Measurements from ENCODE around the gene HOXD9. TPM values are rescaled to one million over a fixed set of nuclear protein-coding genes. Genes with fewer than 3 reads are reported as not detected.
A peak's percentile ranks its signal among the peaks of the same experiment; 100 is the strongest.

Gene HOXD9
- polyA plus RNA-seq, 1 experiment, result 1.8 TPM

GRCh38 chr2:176096986-176097819 is 25.3 kb upstream of the HOXD9 start:
- no peak for DNase-seq (ENCODE audit: low read depth)
- ChIA-PET CTCF (interaction anchor here (0.7 to 4.6 kb wide), 30 partner anchors 8 to 1400 kb away, joined by 3 to 48 read pairs (median 4); partner anchors contain the start of genes EVX2 and HOXD9), POLR2A (no interaction called here)
- TF ChIP-seq CTCF (IDR thresholded peaks at IDR 0.05; ENCODE audit: insufficient read depth, low read depth, low read length), result peak; percentile 94
- Histone ChIP-seq H3K4me3 (ENCODE audit: low read depth, low read length) (peak overlapping the region; percentile 52), H3K27me3 (ENCODE audit: control insufficient read depth, insufficient read depth, low read length) (peaks cover 27% of the 10 kb centered on the region), H3K36me3 (ENCODE audit: control insufficient read depth, insufficient read depth, low read length) (no peaks in the 10 kb centered on the region)

DNA sequence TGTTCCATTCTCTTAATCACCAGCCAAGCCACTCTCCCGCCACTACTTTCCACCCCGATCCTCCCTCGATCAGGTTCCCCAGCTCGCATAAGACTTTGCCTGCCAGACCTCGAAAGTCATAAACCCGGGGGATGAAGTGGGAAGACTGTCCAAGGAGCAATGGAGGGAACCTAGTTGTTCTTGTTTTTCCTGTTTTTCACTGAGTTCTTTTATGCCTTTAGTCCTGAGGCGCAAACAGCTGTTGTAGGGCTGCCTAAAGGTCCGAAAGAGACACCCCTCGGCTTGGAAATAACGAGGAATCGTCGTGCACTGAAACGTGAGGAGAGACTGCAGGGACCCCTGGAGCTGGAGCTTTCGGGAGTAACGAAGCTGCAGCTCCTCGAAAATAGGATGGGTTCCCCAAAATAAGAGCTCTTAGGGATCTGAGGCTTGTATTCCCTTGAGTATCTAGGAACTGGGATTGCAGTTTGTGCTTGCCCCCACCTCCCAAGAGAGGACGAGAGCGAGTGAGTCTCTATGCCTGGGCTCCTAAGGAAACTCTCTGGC is 24.6 kb upstream of the HOXD9 start:
- TF ChIP-seq CTCF (IDR thresholded peaks at IDR 0.05; ENCODE audit: insufficient read depth, low read depth, low read length), result no peak
- H3K4me3 ChIP-seq (ENCODE audit: low read depth, low read length), result peak overlapping the region; percentile 52
- ChIA-PET CTCF (interaction anchor here (0.7 to 4.6 kb wide), 24 partner anchors 9 to 1401 kb away, joined by 3 to 48 read pairs (median 4); partner anchors contain the start of gene EVX2), POLR2A (no interaction called here)
- H3K27me3 ChIP-seq (ENCODE audit: control insufficient read depth, insufficient read depth, low read length), result peaks cover 27% of the 10 kb centered on the region
- DNase-seq (ENCODE audit: low read depth), result no peak
- no peaks in the 10 kb centered on the region for H3K36me3 ChIP-seq (ENCODE audit: control insufficient read depth, insufficient read depth, low read length)

- Histone ChIP-seq H3K27me3 (ENCODE audit: control insufficient read depth, insufficient read depth, low read length) (peaks cover 22% of the 10 kb centered on the region), H3K36me3 (ENCODE audit: control insufficient read depth, insufficient read depth, low read length) (no peaks in the 10 kb centered on the region), H3K4me3 (ENCODE audit: low read depth, low read length) (peak overlapping the region; percentile 52)
- TF ChIP-seq CTCF (IDR thresholded peaks at IDR 0.05; ENCODE audit: insufficient read depth, low read depth, low read length), result no peak
- ChIA-PET CTCF (interaction anchor here (0.8 to 4.6 kb wide), 15 partner anchors 10 to 1402 kb away, joined by 3 to 48 read pairs (median 4); partner anchors contain the start of gene EVX2), POLR2A (no interaction called here)
- DNase-seq (ENCODE audit: low read depth), result no peak
Observed at GRCh38 chr2:176098366-176099158, 24.0 kb upstream of the HOXD9 start.

DNA sequence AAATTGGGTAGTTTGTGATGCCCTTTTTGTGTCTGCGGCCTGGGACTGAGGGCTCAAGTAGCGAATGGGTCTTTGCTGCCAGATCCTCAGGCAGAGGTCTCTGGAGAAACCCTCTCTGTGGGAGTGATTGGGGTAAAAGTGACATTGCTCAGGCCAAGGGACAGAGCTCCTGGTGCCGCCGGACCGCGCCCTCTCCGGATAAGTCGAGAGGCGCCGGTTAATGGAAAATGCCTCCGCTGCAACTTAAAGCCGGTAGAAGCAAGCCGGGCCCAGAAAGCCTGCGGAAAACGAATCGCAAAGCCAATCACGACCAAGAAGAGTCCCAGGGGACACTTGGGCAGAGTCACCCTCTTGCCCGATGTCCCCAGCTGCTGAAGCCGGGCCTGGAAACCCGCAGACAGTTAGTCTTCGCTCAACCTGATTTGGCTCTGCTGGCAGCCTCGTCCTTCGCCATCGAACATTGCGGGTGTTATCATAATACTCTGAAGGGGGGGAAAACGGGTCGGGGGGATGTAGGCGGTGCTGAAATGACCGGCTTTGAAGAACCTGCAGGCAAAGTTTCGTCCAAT is 23.3 kb upstream of the HOXD9 start:
- CTCF ChIA-PET, result interaction anchor here (4.6 kb wide), 2 partner anchors 733 to 848 kb away, joined by 39 to 43 read pairs; no protein-coding TSS in a partner anchor
- no peak overlapping the region for H3K4me3 ChIP-seq (ENCODE audit: low read depth, low read length)
- POLR2A ChIA-PET, result no interaction called here
- TF ChIP-seq CTCF (IDR thresholded peaks at IDR 0.05; ENCODE audit: insufficient read depth, low read depth, low read length), result no peak
- no peak for DNase-seq (ENCODE audit: low read depth)
- peaks cover 20% of the 10 kb centered on the region for H3K27me3 ChIP-seq (ENCODE audit: control insufficient read depth, insufficient read depth, low read length)
- no peaks in the 10 kb centered on the region for H3K36me3 ChIP-seq (ENCODE audit: control insufficient read depth, insufficient read depth, low read length)

Measured in BJ (cell line).